Trophoblast cell (in vitro differentiated cells and primary cell): Measurements from ENCODE around the gene POU3F1.

Experiments
- DNase-seq, 2 donors: peaks; one replicate each; pipeline ENCODE4 v3.0.0-alpha.2; 2016
- H2AFZ ChIP-seq: 2 replicates; pipeline ENCODE4 v1.6.1; 2013; ENCODE audit warnings: low read length, moderate library complexity, mild to moderate bottlenecking; ENCODE audit not compliant: insufficient read depth, poor library complexity
- H2AK5ac ChIP-seq: 2 replicates; pipeline ENCODE4 v1.6.1; 2013; ENCODE audit warnings: mild to moderate bottlenecking, low read length
- H2BK120ac ChIP-seq: 2 replicates; pipeline ENCODE4 v1.6.1; 2013; ENCODE audit warnings: low read length, mild to moderate bottlenecking, moderate library complexity; ENCODE audit not compliant: insufficient read depth, poor library complexity
- H2BK12ac ChIP-seq: 2 replicates; pipeline ENCODE4 v1.6.1; 2013; ENCODE audit warnings: mild to moderate bottlenecking, low read length, moderate library complexity
- H2BK5ac ChIP-seq: 2 replicates; pipeline ENCODE4 v1.6.1; 2013; ENCODE audit warnings: low read length, low read depth, moderate library complexity, mild to moderate bottlenecking; ENCODE audit not compliant: poor library complexity
- H3K14ac ChIP-seq: 2 replicates; pipeline ENCODE4 v1.6.1; 2013; ENCODE audit warnings: mild to moderate bottlenecking, low read length
- H3K18ac ChIP-seq: 2 replicates; pipeline ENCODE4 v1.6.1; 2013; ENCODE audit warnings: mild to moderate bottlenecking, low read length
- H3K23ac ChIP-seq: 2 replicates; pipeline ENCODE4 v1.6.1; 2013; ENCODE audit warnings: low read length
- H3K27ac ChIP-seq: 2 replicates; pipeline ENCODE4 v1.5.1; 2013; ENCODE audit warnings: low read depth, mild to moderate bottlenecking, inconsistent platforms, low read length, moderate library complexity
- H3K27me3 ChIP-seq: 2 replicates; pipeline ENCODE4 v1.6.1; 2013; ENCODE audit warnings: inconsistent platforms, mild to moderate bottlenecking, low read length, moderate library complexity; ENCODE audit not compliant: insufficient read depth
- H3K36me3 ChIP-seq, 2 experiments: 1 replicate in 1 of 2; 2 replicates in 1 of 2; pipeline ENCODE4 v1.6.1; 2013; ENCODE audit warnings: low read length in 2 of 2, mild to moderate bottlenecking in 2 of 2, moderate library complexity in 1 of 2; ENCODE audit not compliant: insufficient read depth in 2 of 2, control insufficient read depth in 1 of 2
- H3K4ac ChIP-seq: 2 replicates; pipeline ENCODE4 v1.6.1; 2013; ENCODE audit warnings: low read depth, mild to moderate bottlenecking, low read length, moderate library complexity
- H3K4me1 ChIP-seq, 2 experiments: 1 replicate in 1 of 2; 2 replicates in 1 of 2; pipeline ENCODE4 v1.6.1; 2013; ENCODE audit warnings: low read length in 2 of 2, mild to moderate bottlenecking in 2 of 2, moderate library complexity in 1 of 2; ENCODE audit not compliant: insufficient read depth in 2 of 2, control insufficient read depth in 1 of 2
- H3K4me2 ChIP-seq: 2 replicates; pipeline ENCODE4 v1.6.1; 2013; ENCODE audit warnings: inconsistent platforms, mild to moderate bottlenecking, low read length, moderate library complexity
- H3K4me3 ChIP-seq: 2 replicates; pipeline ENCODE4 v1.5.1; 2013; ENCODE audit warnings: mild to moderate bottlenecking, low read depth, low read length, inconsistent platforms
- H3K79me1 ChIP-seq: one replicate; pipeline ENCODE4 v1.6.1; 2013; ENCODE audit warnings: low read length
- H3K79me2 ChIP-seq: 2 replicates; pipeline ENCODE4 v1.6.1; 2013; ENCODE audit warnings: low read length, mild to moderate bottlenecking; ENCODE audit not compliant: control insufficient read depth, insufficient read depth, poor library complexity
- H3K9ac ChIP-seq: 2 replicates; pipeline ENCODE4 v1.6.1; 2013; ENCODE audit warnings: mild to moderate bottlenecking, low read length
- H3K9me3 ChIP-seq: 2 replicates; pipeline ENCODE4 v1.6.1; 2013; ENCODE audit warnings: low read depth, mild to moderate bottlenecking, control low read depth, inconsistent platforms, low read length; ENCODE audit not compliant: insufficient read depth
- H4K12ac ChIP-seq: 2 replicates; pipeline ENCODE4 v1.6.1; 2013; ENCODE audit warnings: low read depth, mild to moderate bottlenecking, low read length, moderate library complexity
- H4K8ac ChIP-seq: 2 replicates; pipeline ENCODE4 v1.6.1; 2013; ENCODE audit warnings: low read depth, mild to moderate bottlenecking, low read length, moderate library complexity
- H4K91ac ChIP-seq: one replicate; pipeline ENCODE4 v1.6.1; 2013; ENCODE audit warnings: low read depth, mild to moderate bottlenecking, low read length, moderate library complexity
- WGBS: extraction: QIAGEN DNeasy Blood & Tissue Kit; methylation state at CpG from one replicate; pipeline ENCODE4 v1.1.7; 2013; ENCODE audit warnings: missing lambda C conversion rate; ENCODE audit not compliant: insufficient read length, insufficient coverage; ENCODE audit errors: extremely low coverage; 5-methylcytosine and 5-hydroxymethylcytosine counted together

POU3F1 gene

DNA sequence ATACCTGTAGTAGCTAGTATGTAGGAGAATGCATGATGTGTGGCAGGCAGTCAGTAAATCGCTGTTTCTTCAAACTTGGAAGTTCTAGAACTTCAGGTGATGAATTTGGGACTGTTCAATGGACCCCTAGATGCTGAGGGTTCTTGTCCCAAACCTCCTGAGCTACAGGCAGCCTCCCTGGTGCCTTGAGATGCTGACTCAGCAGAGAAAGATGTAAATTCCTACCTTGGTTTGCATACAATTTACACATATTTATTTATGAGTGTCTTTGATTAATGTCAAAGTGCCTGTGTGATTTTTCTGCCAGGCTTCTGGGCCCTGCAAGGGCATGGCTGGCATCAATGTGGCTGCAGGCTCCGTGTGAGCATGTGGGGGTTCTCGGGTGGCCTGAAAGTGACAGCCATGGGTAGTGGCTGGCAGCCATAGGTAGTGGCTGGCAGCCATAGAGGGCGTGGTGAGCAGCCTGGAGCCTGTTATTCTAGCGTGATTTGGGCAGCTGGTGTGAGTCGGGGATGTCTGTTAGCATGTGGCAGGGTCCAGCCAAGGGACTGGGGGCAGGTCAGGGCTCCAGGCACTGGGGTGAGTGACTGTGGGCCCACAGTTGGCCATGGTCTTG, 13.2 kb upstream of the POU3F1 start:
- Histone ChIP-seq H4K12ac (no peak overlapping the region), H2AK5ac (no peak overlapping the region), H3K79me1 (no peaks in the 10 kb centered on the region), H3K9me3 (peaks cover 2% of the 10 kb centered on the region), H3K4ac (no peak overlapping the region), H3K18ac (no peak overlapping the region), H3K4me2 (no peak overlapping the region), H3K79me2 (no peaks in the 10 kb centered on the region), H2BK120ac (no peak overlapping the region), H3K27me3 (no peaks in the 10 kb centered on the region), H3K4me3 (no peak overlapping the region), H3K4me1 (no peaks in the 10 kb centered on the region), H3K27ac (no peak overlapping the region), H2AFZ (no peak overlapping the region), H2BK5ac (no peak overlapping the region), H3K14ac (no peak overlapping the region), H3K23ac (no peak overlapping the region), H4K91ac (no peak overlapping the region), H4K8ac (no peak overlapping the region), H3K9ac (no peak overlapping the region), H2BK12ac (no peak overlapping the region), H3K36me3 (no peaks in the 10 kb centered on the region)
- no peak for DNase-seq
- WGBS, result no CpG with 5 or more reads among the region's 6 CpGs

GRCh38 chr1:38055965-38056364, 9.4 kb upstream of the POU3F1 start:
- H3K14ac ChIP-seq, result no peak overlapping the region
- H4K91ac ChIP-seq, result no peak overlapping the region
- peaks cover under 1% of the 10 kb centered on the region for H3K9me3 ChIP-seq
- no peaks in the 10 kb centered on the region for H3K27me3 ChIP-seq
- no peak overlapping the region for H2BK5ac ChIP-seq
- no peak for DNase-seq
- H3K18ac ChIP-seq, result no peak overlapping the region
- H2BK120ac ChIP-seq, result no peak overlapping the region
- no peak overlapping the region for H2BK12ac ChIP-seq
- H3K4ac ChIP-seq, result no peak overlapping the region
- peaks cover 0 to 4% of the 10 kb centered on the region in 2 experiments for H3K4me1 ChIP-seq
- H3K36me3 ChIP-seq, result no peaks in the 10 kb centered on the region
- H2AK5ac ChIP-seq, result no peak overlapping the region
- no peak overlapping the region for H4K12ac ChIP-seq
- H3K9ac ChIP-seq, result no peak overlapping the region
- H3K4me2 ChIP-seq, result no peak overlapping the region
- WGBS, result no CpG with 5 or more reads among the region's 4 CpGs
- no peak overlapping the region for H3K4me3 ChIP-seq
- H3K23ac ChIP-seq, result no peak overlapping the region
- no peaks in the 10 kb centered on the region for H3K79me1 ChIP-seq
- no peak overlapping the region for H2AFZ ChIP-seq
- H3K27ac ChIP-seq, result no peak overlapping the region
- no peaks in the 10 kb centered on the region for H3K79me2 ChIP-seq
- no peak overlapping the region for H4K8ac ChIP-seq

GRCh38 chr1:38055398-38055797, 8.8 kb upstream of the POU3F1 start:
- H3K18ac ChIP-seq, result no peak overlapping the region
- H3K14ac ChIP-seq, result no peak overlapping the region
- H3K4me3 ChIP-seq, result no peak overlapping the region
- no peaks in the 10 kb centered on the region for H3K79me2 ChIP-seq
- no peak overlapping the region for H3K9ac ChIP-seq
- no peak overlapping the region for H2BK5ac ChIP-seq
- no peak overlapping the region for H3K4me2 ChIP-seq
- H4K8ac ChIP-seq, result no peak overlapping the region
- no peaks in the 10 kb centered on the region for H3K9me3 ChIP-seq
- no peak overlapping the region for H3K27ac ChIP-seq
- H3K79me1 ChIP-seq, result no peaks in the 10 kb centered on the region
- H3K4me1 ChIP-seq, result peaks cover 0 to 4% of the 10 kb centered on the region in 2 experiments
- H2AK5ac ChIP-seq, result no peak overlapping the region
- H4K91ac ChIP-seq, result no peak overlapping the region
- no peaks in the 10 kb centered on the region for H3K36me3 ChIP-seq
- no peak overlapping the region for H2BK120ac ChIP-seq
- H3K23ac ChIP-seq, result no peak overlapping the region
- no peaks in the 10 kb centered on the region for H3K27me3 ChIP-seq
- no peak overlapping the region for H2AFZ ChIP-seq
- H4K12ac ChIP-seq, result no peak overlapping the region
- no peak overlapping the region for H2BK12ac ChIP-seq
- no peak overlapping the region for H3K4ac ChIP-seq
- no CpG with 5 or more reads among the region's 3 CpGs for WGBS
- DNase-seq, result no peak

GRCh38 chr1:38053416-38054091, 7.0 kb upstream of the POU3F1 start:
- H3K4me3 ChIP-seq, result no peak overlapping the region
- no peak overlapping the region for H4K8ac ChIP-seq
- H3K4me2 ChIP-seq, result no peak overlapping the region
- H3K23ac ChIP-seq, result no peak overlapping the region
- no peak overlapping the region for H4K12ac ChIP-seq
- no peak overlapping the region for H2AK5ac ChIP-seq
- H3K79me1 ChIP-seq, result no peaks in the 10 kb centered on the region
- H2BK5ac ChIP-seq, result no peak overlapping the region
- peaks cover 2% of the 10 kb centered on the region for H3K27me3 ChIP-seq
- peaks cover 0 to 4% of the 10 kb centered on the region in 2 experiments for H3K4me1 ChIP-seq
- no peaks in the 10 kb centered on the region for H3K36me3 ChIP-seq
- H2BK12ac ChIP-seq, result no peak overlapping the region
- no peak overlapping the region for H3K14ac ChIP-seq
- no peak overlapping the region for H2AFZ ChIP-seq
- H3K18ac ChIP-seq, result no peak overlapping the region
- WGBS, result no CpG with 5 or more reads among the region's 7 CpGs
- no peaks in the 10 kb centered on the region for H3K79me2 ChIP-seq
- no peak overlapping the region for H3K4ac ChIP-seq
- H3K9me3 ChIP-seq, result no peaks in the 10 kb centered on the region
- no peak for DNase-seq
- H4K91ac ChIP-seq, result no peak overlapping the region
- no peak overlapping the region for H3K9ac ChIP-seq
- no peak overlapping the region for H3K27ac ChIP-seq
- no peak overlapping the region for H2BK120ac ChIP-seq
